Lung (tissue), 12 donors: Measurements from ENCODE around the gene TFF3. TPM values are rescaled to one million over a fixed set of nuclear protein-coding genes. Genes with fewer than 3 reads are reported as not detected.

ENCODE experiments used
- ATAC-seq: fragments of 200-7000 bp; cut with Tn5 transposase; one replicate; pipeline ENCODE4 v1.9.1; 2020; ENCODE audit warnings: moderate number of reproducible peaks; ENCODE audit not compliant: insufficient read depth, low FRiP score
- DNase-seq, 3 donors: peaks; one replicate each; pipeline ENCODE4 v3.0.0-alpha.2; 2013 to 2017
- H3K27ac ChIP-seq, 2 donors: one replicate each; pipeline ENCODE4 v1.5.1; 2013; ENCODE audit warnings: mild to moderate bottlenecking in 2 of 2, moderate library complexity in 2 of 2, control low read depth in 1 of 2, inconsistent platforms in 1 of 2, low read depth in 1 of 2, low read length in 1 of 2
- H3K27me3 ChIP-seq, 3 donors: one replicate each; pipeline ENCODE4 v1.5.1; 2013; ENCODE audit warnings: low read length in 2 of 3; ENCODE audit not compliant: control insufficient read depth in 3 of 3, insufficient read depth in 3 of 3
- H3K36me3 ChIP-seq, 4 donors: one replicate each; pipeline ENCODE4 v1.5.1; 2013; ENCODE audit warnings: low read length in 4 of 4, mild to moderate bottlenecking in 1 of 4, moderate library complexity in 1 of 4; ENCODE audit not compliant: control insufficient read depth in 4 of 4, insufficient read depth in 4 of 4
- H3K4me1 ChIP-seq, 5 donors: one replicate each; pipeline ENCODE4 v1.5.1; 2013; ENCODE audit warnings: low read length in 5 of 5, mild to moderate bottlenecking in 2 of 5, moderate library complexity in 1 of 5; ENCODE audit not compliant: control insufficient read depth in 5 of 5, insufficient read depth in 5 of 5
- H3K4me3 ChIP-seq: one replicate; pipeline ENCODE4 v1.5.1; 2013; ENCODE audit warnings: mild to moderate bottlenecking, control low read depth, moderate library complexity
- H3K9ac ChIP-seq, 2 donors: one replicate each; pipeline ENCODE4 v1.5.1; 2013; ENCODE audit warnings: low read length in 2 of 2, control low read depth in 1 of 2; ENCODE audit not compliant: insufficient read depth in 1 of 2
- H3K9me3 ChIP-seq, 4 donors: one replicate each; pipeline ENCODE4 v1.5.1; 2013; ENCODE audit warnings: low read length in 3 of 4, mild to moderate bottlenecking in 1 of 4, moderate library complexity in 1 of 4; ENCODE audit not compliant: control insufficient read depth in 4 of 4, insufficient read depth in 3 of 4
- CTCF ChIP-seq: IDR thresholded peaks from 2 replicates; pipeline ENCODE4 v1.5.1; 2012; ENCODE audit warnings: mild to moderate bottlenecking; ENCODE audit errors: control extremely low read depth, extremely low read depth
- WGBS, 2 donors: extraction: QIAGEN DNeasy Blood & Tissue Kit; methylation state at CpG; one replicate each; pipeline ENCODE4 v1.1.7; 2013; 5-methylcytosine and 5-hydroxymethylcytosine counted together
- polyA plus RNA-seq, 2 donors: library from polyadenylated mRNA; stranded (reverse); fragments of 200-250 nt; gene quantifications; one replicate each; pipeline ENCODE4 v1.2.1, GENCODE V29; 2013
- total RNA-seq, 2 donors: library from RNA; depleted of rRNA in 1 of 2; stranded (reverse); fragments of >200 nt in 1 of 2; gene quantifications; one replicate each; pipeline ENCODE4 v1.2.1, GENCODE V29; 2014 to 2021
- donor health status: control.
- donor health status: control.
- donor health status: Bipolar disorder and iron deficiency.
- donor health status: healthy.
- donor health status: DM: yes; HTN: yes; CAD: no.

TFF3 gene
- total and polyA plus RNA-seq, 4 donors: 23.9 to 54.0 (median 34.3) TPM

- no peaks in the 10 kb centered on the region for H3K27me3 ChIP-seq
- peak overlapping the region in 1 of 2 donors; percentile 7 for H3K27ac ChIP-seq
- no peak overlapping the region for H3K4me3 ChIP-seq
- no peak for TF ChIP-seq CTCF
- DNase-seq: no peak
- ATAC-seq: no peak
- peaks cover 0 to 27% (median 14%) of the 10 kb centered on the region in 5 donors for H3K4me1 ChIP-seq
- H3K9ac ChIP-seq: no peak overlapping the region
- WGBS, 2 donors: 66 to 70% methylated on average over 7 of the region's 7 CpGs
- H3K36me3 ChIP-seq: peaks cover 0 to 5% (median 0%) of the 10 kb centered on the region in 4 donors
- no peaks in the 10 kb centered on the region for H3K9me3 ChIP-seq
Observed at GRCh38 chr21:42266971-42267556, 48.1 kb downstream of the TFF3 start.

- H3K36me3 ChIP-seq: no peaks in the 10 kb centered on the region
- no peak for DNase-seq
- ATAC-seq: no peak
- H3K4me3 ChIP-seq: no peak overlapping the region
- 85 to 90% methylated on average over 12 of the region's 12 CpGs for WGBS, 2 donors
- H3K9me3 ChIP-seq: no peaks in the 10 kb centered on the region
- no peak overlapping the region for H3K9ac ChIP-seq
- H3K27me3 ChIP-seq: no peaks in the 10 kb centered on the region
- TF ChIP-seq CTCF: no peak
- no peak overlapping the region for H3K27ac ChIP-seq
- peaks cover 0 to 29% (median 24%) of the 10 kb centered on the region in 5 donors for H3K4me1 ChIP-seq
Observed at GRCh38 chr21:42265231-42265812, 49.9 kb downstream of the TFF3 start.

- DNase-seq: no peak
- TF ChIP-seq CTCF: no peak
- peaks cover 0 to 34% (median 24%) of the 10 kb centered on the region in 5 donors for H3K4me1 ChIP-seq
- no peak overlapping the region for H3K4me3 ChIP-seq
- H3K9me3 ChIP-seq: no peaks in the 10 kb centered on the region
- H3K9ac ChIP-seq: no peak overlapping the region
- no peaks in the 10 kb centered on the region for H3K27me3 ChIP-seq
- H3K36me3 ChIP-seq: no peaks in the 10 kb centered on the region
- ATAC-seq: no peak
- 81 to 87% methylated on average over 13 of the region's 13 CpGs for WGBS, 2 donors
- peak overlapping the region in 1 of 2 donors; percentile 69 for H3K27ac ChIP-seq
Observed at GRCh38 chr21:42264245-42265195, 50.7 kb downstream of the TFF3 start.
